Measurements from ENCODE around the gene BRSK2.
A peak's percentile ranks its signal among the peaks of the same experiment; 100 is the strongest.
"Not testable (repeated sequence)": the region's sequence is repeated elsewhere in the genome, so short reads cannot be mapped to it uniquely, and the experiment has no call there.

The BRSK2 gene

DNA sequence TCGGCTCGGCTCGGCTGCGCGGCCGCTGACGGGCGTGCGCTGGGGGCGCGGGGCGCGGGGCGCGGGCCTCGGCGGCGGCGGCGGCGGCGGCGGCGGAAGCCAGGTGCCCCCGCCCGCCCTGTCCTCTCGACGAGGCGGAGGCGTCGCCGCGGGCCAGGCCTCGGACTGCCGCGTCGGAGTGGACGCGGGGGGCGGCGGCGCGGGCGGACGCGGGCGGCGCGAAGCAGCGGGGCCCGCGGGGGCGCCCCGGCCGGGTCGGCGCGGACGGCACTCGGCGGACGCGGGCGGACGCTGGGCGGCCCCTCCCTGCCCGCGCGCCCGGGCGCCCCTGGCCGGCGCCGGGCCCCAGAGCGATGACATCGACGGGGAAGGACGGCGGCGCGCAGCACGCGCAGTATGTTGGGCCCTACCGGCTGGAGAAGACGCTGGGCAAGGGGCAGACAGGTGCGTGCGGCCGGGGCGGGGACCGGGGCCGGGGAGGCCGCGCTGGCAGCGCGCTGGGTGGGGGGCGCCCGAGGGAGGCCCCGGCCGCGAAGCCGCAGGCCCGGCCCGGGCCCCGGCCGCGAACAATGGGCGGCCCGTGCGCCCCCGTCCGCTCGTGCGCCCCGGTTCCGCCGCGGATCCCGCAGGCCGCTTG is at the start of gene BRSK2:
Gene BRSK2, plus strand, starts transcription at position 3 of the 637 bp plus-strand sequence. Its CDS starts 351 bp downstream, at position 354.
- DNase-seq (ENCODE audit: low read depth in 1 of 2, low spot score in 1 of 2), result no peak
- in situ Hi-C loops (cut with HindIII; ENCODE audit: low pct_unique_long_range_greater_than_20kb, low sequenced_read_pairs), result no loop called here
- no peak for TF ChIP-seq JUND (IDR thresholded peaks at IDR 0.05; ENCODE audit: low read depth)

- no peak for TF ChIP-seq JUND (IDR thresholded peaks at IDR 0.05; ENCODE audit: low read depth)
- in situ Hi-C loops (cut with HindIII; ENCODE audit: low pct_unique_long_range_greater_than_20kb, low sequenced_read_pairs), result no loop called here
- no peak for DNase-seq (ENCODE audit: low read depth in 1 of 2, low spot score in 1 of 2)
Observed at GRCh38 chr11:1340111-1340510, 49.6 kb upstream of the BRSK2 start.

DNA sequence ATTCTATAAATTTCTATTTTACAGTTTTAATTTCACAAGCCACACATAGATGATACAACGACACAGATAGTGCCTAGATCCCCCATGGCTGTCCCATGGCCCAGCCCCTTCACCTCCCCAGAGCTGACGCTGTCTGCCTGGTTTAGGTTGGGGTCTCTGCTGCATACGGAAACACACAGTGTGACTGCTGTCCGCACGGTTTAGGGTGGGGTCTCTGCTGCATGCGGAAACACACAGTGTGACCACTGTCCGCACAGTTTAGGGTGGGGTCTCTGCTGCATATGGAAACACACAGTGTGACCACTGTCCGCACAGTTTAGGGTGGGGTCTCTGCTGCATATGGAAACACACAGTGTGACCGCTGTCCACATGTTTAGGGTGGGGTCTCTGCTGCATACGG is 48.5 kb upstream of the BRSK2 start:
- DNase-seq (ENCODE audit: low read depth in 1 of 2, low spot score in 1 of 2); in situ Hi-C loops (cut with HindIII; ENCODE audit: low pct_unique_long_range_greater_than_20kb, low sequenced_read_pairs): not testable (repeated sequence)

- TF ChIP-seq JUND (IDR thresholded peaks at IDR 0.05; ENCODE audit: low read depth), result no peak
- DNase-seq (ENCODE audit: low read depth in 1 of 2, low spot score in 1 of 2), result peak in 1 of 2 experiments; percentile 22
- in situ Hi-C loops (cut with HindIII; ENCODE audit: low pct_unique_long_range_greater_than_20kb, low sequenced_read_pairs), result no loop called here
Observed at GRCh38 chr11:1341928-1342524, 47.7 kb upstream of the BRSK2 start.

DNA sequence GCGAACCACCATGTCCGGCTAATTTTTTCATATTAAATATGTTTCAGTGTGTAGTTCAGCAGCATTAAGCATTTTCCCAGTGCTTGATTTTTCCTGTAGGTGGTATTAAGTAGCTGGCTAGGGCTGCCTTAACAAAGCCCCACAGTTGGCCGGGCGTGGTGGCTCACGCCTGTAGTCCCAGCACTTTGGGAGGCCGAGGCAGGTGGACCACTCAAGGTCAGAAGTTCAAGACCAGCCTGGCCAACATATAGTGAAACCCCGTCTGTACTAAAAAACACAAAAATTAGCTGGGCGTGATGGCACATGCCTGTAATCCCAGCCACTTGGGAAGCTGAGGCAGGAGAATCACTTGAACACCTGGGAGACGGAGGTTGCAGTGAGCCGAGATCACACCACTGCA is 46.8 kb upstream of the BRSK2 start:
- in situ Hi-C loops (cut with HindIII; ENCODE audit: low pct_unique_long_range_greater_than_20kb, low sequenced_read_pairs), result no loop called here
- no peak for DNase-seq (ENCODE audit: low read depth in 1 of 2, low spot score in 1 of 2)
- no peak for TF ChIP-seq JUND (IDR thresholded peaks at IDR 0.05; ENCODE audit: low read depth)

DNA sequence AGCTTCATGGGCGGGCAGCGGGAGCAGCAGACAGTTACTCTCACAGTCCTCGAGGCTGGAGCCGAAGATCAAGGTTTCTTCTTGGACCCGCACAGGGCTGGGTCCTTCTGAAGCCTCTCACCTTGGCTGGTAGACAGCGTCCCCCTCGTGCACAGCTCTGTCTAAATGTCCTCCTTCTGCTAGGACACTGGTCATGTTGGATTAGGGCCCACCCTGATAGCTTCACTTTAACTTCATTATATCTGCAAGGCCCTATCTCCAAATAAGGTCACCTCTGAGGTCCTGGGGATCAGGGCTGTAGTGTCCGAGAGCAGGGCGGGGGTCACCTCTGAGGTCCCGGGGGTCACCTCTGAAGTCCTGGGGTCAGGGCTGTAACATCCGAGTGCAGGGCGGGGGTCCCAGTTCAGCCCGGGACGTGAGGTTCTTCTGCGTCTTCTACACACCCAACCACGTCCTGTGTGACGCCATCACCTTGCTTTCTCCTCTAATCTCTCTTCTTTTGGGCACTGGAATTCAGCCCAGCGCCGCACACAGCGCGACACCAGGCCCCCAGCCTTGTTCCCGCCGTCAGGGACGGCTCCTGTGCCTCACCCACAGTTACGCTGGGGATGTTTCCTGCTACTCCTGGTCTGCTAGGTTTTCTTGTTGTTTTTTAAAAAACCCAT is 46.2 kb upstream of the BRSK2 start:
- DNase-seq (ENCODE audit: low read depth in 1 of 2, low spot score in 1 of 2), result no peak
- in situ Hi-C loops (cut with HindIII; ENCODE audit: low pct_unique_long_range_greater_than_20kb, low sequenced_read_pairs), result no loop called here
- TF ChIP-seq JUND (IDR thresholded peaks at IDR 0.05; ENCODE audit: low read depth), result no peak

GRCh38 chr11:1344056-1344635 is 45.6 kb upstream of the BRSK2 start:
- no peak for DNase-seq (ENCODE audit: low read depth in 1 of 2, low spot score in 1 of 2)
- no peak for TF ChIP-seq JUND (IDR thresholded peaks at IDR 0.05; ENCODE audit: low read depth)
- in situ Hi-C loops (cut with HindIII; ENCODE audit: low pct_unique_long_range_greater_than_20kb, low sequenced_read_pairs), result no loop called here

DNA sequence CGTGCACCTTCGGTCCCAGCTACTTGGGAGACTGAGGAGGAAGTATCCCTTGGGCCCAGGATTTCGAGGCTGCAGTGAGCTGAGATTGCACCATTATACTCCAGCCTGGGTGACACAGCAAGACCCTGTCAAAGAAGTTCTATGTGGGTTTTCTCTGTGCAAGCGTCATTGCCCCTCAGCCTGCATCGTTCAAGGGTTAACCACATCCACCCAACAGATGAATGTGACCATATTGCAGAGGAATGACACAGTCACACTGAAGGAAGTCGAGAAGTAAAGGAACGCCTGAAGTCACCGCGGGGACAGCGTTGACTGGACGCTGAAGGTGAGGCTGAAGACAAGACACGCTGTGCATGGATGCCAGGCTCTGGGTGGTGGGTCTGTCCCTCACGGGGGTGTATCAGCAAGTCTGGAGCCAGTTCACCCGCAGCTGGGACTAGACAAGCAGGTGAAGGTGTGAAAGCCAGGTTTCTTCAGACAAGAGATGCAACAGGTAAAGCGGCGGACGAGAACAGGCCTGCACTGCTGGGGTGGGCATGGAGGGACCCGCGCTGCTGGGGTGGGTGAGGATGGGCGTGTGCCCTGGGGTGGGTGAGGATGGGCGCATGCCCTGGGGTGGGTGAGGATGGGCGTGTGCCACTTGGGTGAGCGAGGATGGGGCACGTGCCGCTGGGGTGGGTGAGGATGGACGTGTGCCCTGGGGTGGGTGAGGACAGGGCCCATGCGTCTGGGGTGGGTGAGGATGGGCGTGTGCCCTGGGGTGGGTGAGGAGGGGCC is 43.8 kb upstream of the BRSK2 start:
- DNase-seq (ENCODE audit: low read depth in 1 of 2, low spot score in 1 of 2), result no peak
- in situ Hi-C loops (cut with HindIII; ENCODE audit: low pct_unique_long_range_greater_than_20kb, low sequenced_read_pairs), result no loop called here
- no peak for TF ChIP-seq JUND (IDR thresholded peaks at IDR 0.05; ENCODE audit: low read depth)

GRCh38 chr11:1346669-1347390 is 42.9 kb upstream of the BRSK2 start:
- no peak for TF ChIP-seq JUND (IDR thresholded peaks at IDR 0.05; ENCODE audit: low read depth)
- DNase-seq (ENCODE audit: low read depth in 1 of 2, low spot score in 1 of 2), result no peak
- in situ Hi-C loops (cut with HindIII; ENCODE audit: low pct_unique_long_range_greater_than_20kb, low sequenced_read_pairs), result no loop called here

GRCh38 chr11:1347411-1347999 is 42.2 kb upstream of the BRSK2 start:
- in situ Hi-C loops (cut with HindIII; ENCODE audit: low pct_unique_long_range_greater_than_20kb, low sequenced_read_pairs); DNase-seq (ENCODE audit: low read depth in 1 of 2, low spot score in 1 of 2): not testable (repeated sequence)

- in situ Hi-C loops (cut with HindIII; ENCODE audit: low pct_unique_long_range_greater_than_20kb, low sequenced_read_pairs), result no loop called here
Observed at GRCh38 chr11:1348146-1348795, 41.5 kb upstream of the BRSK2 start.

More at GRCh38 chr11:1348146-1348795, 41.5 kb upstream of the BRSK2 start:
- TF ChIP-seq JUND (IDR thresholded peaks at IDR 0.05; ENCODE audit: low read depth), result no peak
- DNase-seq (ENCODE audit: low read depth in 1 of 2, low spot score in 1 of 2), result no peak
